GM13976 (cell line): ENCODE measurements around the gene TUBB1.
"Not testable (repeated sequence)": the region's sequence is repeated elsewhere in the genome, so short reads cannot be mapped to it uniquely, and the experiment has no call there.

ENCODE experiments used
- DNase-seq: peaks from one replicate; pipeline ENCODE4 v3.0.0; 2012; ENCODE audit warnings: low spot score
- in situ Hi-C: fragments of 300-500 bp; cut with MboI; formaldehyde crosslinking; loops from one replicate; pipeline ENCODE4 v1.12.0; 2022; ENCODE audit warnings: low sequenced_read_pairs, mixed read lengths, inconsistent platforms; ENCODE audit not compliant: unreplicated experiment
- TF ChIP-seq, protein P1 (sequence below): IDR thresholded peaks from 2 replicates; pipeline ENCODE4 v1.5.1; 2012; ENCODE audit warnings: borderline replicate concordance, mild to moderate bottlenecking; ENCODE audit not compliant: insufficient read depth; ENCODE audit errors: extremely low read depth, missing control alignments, control extremely low read depth

The TUBB1 gene

DNA sequence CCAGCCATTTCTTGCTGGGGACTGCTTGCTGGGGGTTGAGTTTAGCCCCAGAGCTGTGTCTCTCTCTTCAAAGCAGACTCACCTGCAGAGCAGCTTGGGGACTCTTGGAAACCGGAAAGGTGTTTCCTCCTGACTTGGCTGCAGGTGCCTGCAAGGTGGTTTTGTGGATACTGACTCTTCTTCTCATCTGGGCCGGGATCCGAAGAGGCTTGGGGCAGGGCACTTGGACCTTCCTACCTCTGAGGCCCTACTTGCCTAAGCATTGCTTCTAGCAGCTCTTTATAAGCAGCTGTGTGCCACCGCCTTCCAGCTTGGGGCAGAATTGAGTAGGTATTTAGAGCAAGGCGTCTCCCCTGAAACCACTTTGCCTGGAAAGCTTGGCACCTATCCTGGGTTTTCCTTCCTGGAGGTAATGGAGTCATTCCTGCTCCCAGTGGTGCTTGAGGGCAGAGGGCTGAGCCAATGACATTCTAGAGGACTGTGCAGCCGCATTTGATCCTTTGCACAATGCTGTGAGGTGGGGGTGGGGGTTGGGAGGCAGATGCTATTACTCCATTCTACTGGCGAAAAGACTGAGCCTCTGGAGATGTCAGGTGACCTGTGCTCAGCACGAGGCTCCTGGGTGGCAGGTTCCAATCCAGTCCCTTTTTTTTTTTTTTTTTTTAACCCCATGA lies 8.8 kb upstream of the TUBB1 start:
- in situ Hi-C loops, result no loop called here
- TF ChIP-seq, protein P1, sequence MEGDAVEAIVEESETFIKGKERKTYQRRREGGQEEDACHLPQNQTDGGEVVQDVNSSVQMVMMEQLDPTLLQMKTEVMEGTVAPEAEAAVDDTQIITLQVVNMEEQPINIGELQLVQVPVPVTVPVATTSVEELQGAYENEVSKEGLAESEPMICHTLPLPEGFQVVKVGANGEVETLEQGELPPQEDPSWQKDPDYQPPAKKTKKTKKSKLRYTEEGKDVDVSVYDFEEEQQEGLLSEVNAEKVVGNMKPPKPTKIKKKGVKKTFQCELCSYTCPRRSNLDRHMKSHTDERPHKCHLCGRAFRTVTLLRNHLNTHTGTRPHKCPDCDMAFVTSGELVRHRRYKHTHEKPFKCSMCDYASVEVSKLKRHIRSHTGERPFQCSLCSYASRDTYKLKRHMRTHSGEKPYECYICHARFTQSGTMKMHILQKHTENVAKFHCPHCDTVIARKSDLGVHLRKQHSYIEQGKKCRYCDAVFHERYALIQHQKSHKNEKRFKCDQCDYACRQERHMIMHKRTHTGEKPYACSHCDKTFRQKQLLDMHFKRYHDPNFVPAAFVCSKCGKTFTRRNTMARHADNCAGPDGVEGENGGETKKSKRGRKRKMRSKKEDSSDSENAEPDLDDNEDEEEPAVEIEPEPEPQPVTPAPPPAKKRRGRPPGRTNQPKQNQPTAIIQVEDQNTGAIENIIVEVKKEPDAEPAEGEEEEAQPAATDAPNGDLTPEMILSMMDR, result no peak
- no peak for DNase-seq

DNA sequence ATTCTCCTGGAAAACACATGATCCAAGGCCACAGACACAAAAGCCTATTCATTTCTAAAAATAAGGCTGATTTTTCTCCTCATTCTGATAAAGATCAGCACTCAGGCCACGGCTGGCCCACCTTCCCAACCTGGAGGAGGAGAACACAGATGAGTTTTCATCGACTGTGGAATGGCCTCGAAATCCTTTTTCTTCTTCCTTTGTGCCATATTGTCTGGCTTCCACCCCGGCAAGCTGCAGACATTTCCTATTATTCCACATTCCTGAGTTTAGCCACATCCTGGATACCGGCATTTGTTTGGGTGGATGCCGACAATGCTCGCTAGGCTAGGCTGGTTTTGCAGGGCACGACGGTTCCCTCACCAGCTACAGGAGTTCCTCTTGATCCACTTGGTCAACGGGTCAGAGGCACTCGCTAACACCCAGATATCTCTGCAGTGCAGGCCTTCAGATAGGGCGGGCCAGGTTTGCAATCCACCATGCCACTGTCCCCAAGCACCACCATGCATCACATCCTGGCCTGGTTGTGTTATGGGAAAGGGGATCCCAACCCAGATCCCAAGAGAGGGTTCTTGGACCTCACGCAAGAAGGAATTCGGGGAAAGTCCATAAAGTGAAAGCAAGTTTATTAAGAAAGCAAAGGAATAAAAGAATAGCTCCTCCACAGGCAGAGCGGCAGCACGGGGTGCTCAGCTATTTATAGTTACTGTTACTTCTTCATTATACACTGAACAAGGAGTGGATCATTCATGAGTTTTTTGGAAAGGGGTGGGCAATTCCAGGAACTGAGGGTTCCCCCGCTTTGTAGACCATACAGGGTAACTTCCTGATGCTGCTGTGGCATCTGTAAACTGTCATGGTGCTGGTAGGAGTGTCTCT lies 8.0 kb upstream of the TUBB1 start:
- in situ Hi-C loops, result no loop called here
- no peak for DNase-seq
- TF ChIP-seq, protein P1, result no peak

DNA sequence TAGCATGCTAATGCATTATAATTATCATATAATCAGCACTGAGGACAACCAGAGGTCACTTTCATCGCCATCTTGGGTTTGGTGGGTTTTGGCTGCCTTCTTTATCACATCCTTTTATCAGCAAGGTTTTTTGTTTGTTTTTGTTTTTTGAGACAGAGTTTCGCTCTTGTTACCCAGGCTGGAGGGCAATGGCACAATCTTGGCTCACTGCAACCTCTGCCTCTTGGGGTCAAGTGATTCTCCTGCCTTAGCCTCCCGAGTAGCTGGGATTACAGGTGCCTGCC lies 7.4 kb upstream of the TUBB1 start:
- DNase-seq, in situ Hi-C loops: not testable (repeated sequence)

DNA sequence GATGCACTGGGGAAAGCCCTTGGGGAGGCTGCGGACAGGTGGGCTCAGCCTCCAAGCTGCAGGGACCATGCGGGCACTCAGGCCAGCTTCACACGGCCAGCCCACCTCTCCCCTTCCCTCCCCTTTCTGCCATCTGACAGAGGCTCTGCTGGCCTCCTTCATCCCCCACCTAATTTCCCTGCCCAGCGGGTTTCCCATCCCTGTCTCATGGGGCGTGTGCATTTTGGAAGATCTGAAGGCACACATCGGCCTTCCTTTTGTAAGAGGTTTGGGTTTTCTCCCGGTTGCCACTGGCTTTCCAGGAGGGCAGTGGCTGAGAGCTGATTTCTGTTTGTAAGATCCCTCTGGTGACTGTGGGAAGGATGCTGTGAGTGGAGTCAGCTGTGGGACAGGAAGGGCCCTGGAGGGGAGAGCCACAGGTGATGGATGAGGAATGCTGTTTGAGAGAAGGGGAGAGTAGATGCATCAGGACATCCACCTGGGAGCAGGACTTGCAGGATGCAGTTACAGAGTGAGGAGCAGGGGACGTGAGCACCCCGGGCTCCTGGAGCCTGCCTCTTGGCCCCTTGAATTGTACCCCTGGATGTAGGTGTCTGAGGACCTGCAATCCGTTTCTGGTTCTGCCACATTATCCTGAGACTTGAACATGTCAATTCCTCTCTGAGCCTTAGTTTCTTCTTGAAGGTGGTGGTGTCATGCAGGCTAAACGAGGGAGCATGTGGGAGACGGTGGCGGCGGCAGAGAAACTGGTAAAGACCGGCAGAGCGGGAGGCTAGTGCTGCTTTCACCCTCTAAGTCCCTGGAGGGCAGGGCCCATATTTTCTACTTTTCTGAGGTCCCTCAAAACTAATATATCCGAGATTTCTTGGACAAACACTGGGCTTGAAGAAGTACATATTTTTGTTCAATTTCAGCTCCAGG lies 5.9 kb upstream of the TUBB1 start:
- DNase-seq, result no peak
- in situ Hi-C loops, result no loop called here
- TF ChIP-seq, protein P1, result no peak

DNA sequence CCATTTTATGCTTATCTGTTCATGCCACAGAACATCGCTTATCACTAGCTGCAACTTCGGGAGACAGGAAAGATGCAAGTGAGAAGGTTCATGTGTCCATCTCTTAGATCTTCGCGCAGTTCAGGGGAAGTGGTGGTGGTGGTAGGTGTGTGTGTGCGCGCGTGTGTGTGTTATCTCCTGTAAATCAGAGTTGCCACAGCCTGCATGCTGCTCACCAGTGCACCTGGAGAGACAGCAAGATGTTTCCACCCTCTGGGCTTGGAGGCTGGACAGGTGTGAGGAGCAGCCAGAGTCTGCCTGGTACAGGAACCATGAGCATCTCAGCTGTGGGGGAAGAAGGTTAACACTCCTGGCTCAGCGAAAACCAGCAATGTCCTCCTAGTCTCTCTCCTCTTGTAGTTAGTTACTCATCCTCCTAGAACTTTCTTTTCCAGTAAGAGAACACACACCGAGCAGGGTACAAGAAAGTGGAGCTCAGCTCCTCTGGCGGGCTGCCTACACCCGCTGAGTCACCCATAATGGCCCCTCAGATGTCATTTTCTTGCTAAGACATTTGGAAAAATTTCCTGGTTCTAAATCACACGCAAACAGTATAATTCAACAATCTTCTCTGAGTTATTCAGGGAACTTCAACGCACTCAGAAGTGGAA lies 5.1 kb upstream of the TUBB1 start:
- TF ChIP-seq, protein P1, result no peak
- in situ Hi-C loops, result no loop called here
- no peak for DNase-seq

DNA sequence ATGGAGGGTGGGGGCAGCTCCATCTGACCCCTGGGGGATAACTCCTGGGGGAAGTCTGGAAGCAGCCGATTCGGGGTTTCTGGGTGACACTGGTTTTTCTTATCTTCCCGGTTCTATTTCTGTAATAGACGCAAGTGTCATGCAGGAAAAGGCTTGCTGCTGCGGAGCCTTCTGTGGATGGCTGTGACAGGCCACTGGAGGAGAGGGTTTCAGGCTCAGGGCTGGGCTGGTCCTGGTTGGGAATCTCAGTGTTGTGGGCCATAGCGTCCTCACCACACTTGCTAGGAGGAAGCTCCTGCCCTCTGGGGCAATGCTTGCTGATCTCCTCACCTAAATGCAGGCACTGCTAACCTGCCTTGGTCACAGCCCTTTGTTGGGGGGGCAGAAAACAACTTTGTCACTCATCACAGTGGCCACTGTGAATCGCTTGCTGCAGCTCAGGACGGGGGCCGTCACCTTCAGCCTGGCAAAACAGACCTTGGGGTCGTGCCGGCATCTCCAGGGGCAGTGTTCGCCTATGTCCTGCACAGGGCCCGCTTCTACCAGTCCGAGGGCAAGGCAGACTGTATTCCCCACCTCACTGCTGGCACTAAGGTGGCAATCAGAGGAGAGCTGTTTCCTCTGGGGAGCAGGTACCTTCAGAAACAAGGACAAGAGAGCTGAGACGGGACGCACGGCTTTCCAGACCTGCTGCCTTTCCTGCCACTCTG lies 4.4 kb upstream of the TUBB1 start:
- DNase-seq, result no peak
- in situ Hi-C loops, result no loop called here
- TF ChIP-seq, protein P1, result no peak
